Naive thymus-derived CD8-positive, alpha-beta T cell (primary cell): ENCODE measurements around the gene RCAN1. TPM values are rescaled to one million over a fixed set of nuclear protein-coding genes. Genes with fewer than 3 reads are reported as not detected.

ENCODE experiments used
- ATAC-seq, 2 donors: fragments of 150-1000 bp; cut with Tn5 transposase in 1 of 2; sonication (Bioruptor Pico), chemical (Tn5 transposase) in 1 of 2; 1 replicate in 1 of 2; 2 replicates in 1 of 2; pipeline ENCODE4 v1.10.0; 2021; ENCODE audit warnings: mild to moderate bottlenecking in 2 of 2, moderate library complexity in 2 of 2
- POLR2A ChIA-PET: fragments of 350-600 bp; sonication (Branson Sonifier 250); formaldehyde crosslinking; loops from one replicate; lab custom pipeline; 2021; ENCODE audit warnings: antibody characterized with exemption; lab: Charles Lee
- DNase-seq, 10 donors: peaks; one replicate each; pipeline versions ENCODE4 v3.0.0 to v3.0.0-alpha.2; 2020 to 2022
- H3K27ac Mint-ChIP-seq, 10 donors: one replicate each; pipeline ENCODE4 v1.8.0; 2020 to 2022; ENCODE audit warnings: mild to moderate bottlenecking in 10 of 10, mixed read lengths in 10 of 10, moderate library complexity in 4 of 10, inconsistent platforms in 1 of 10
- H3K27me3 Mint-ChIP-seq, 5 donors: one replicate each; pipeline ENCODE4 v1.8.0; 2021 to 2022; ENCODE audit warnings: mixed read lengths in 5 of 5
- H3K36me3 Mint-ChIP-seq, 3 donors: one replicate each; pipeline ENCODE4 v1.8.0; 2020 to 2022; ENCODE audit warnings: mixed read lengths in 3 of 3, mild to moderate bottlenecking in 2 of 3, inconsistent platforms in 1 of 3
- H3K4me1 Mint-ChIP-seq, 4 donors: one replicate each; pipeline ENCODE4 v1.8.0; 2021 to 2022; ENCODE audit warnings: mixed read lengths in 4 of 4
- H3K4me3 Mint-ChIP-seq, 10 donors: one replicate each; pipeline ENCODE4 v1.8.0; 2020 to 2022; ENCODE audit warnings: mild to moderate bottlenecking in 10 of 10, mixed read lengths in 10 of 10, moderate library complexity in 6 of 10, inconsistent platforms in 1 of 10
- H3K9me3 Mint-ChIP-seq, 9 donors: one replicate each; pipeline ENCODE4 v1.8.0; 2020 to 2022; ENCODE audit warnings: mixed read lengths in 9 of 9, mild to moderate bottlenecking in 3 of 9, inconsistent platforms in 1 of 9, moderate library complexity in 1 of 9
- polyA plus RNA-seq, 3 donors: library from polyadenylated mRNA; unstranded; fragments of 300-500 nt; fragmentation: Illumina TruSeq; gene quantifications; one replicate each; pipeline ENCODE4 v1.2.3, GENCODE V29; 2021
- total RNA-seq, 8 experiments: library from RNA in 2 of 8; stranded (reverse) in 2 of 8; gene quantifications; one replicate each; pipeline ENCODE4 v1.2.3 and lab custom pipeline; 2021 to 2026

Gene RCAN1
- total and polyA plus RNA-seq, 5 experiments from 2014 or later: 6.8 to 15.9 (median 11.1) TPM

GRCh38 chr21:34554227-34554626 is 60.7 kb downstream of the RCAN1 start:
- POLR2A ChIA-PET: no interaction called here
- Mint-ChIP-seq H3K27ac (no peak overlapping the region), H3K4me3 (peak overlapping the region in 1 of 10 donors; percentile 24), H3K27me3 (no peaks in the 10 kb centered on the region), H3K36me3 (peaks cover 9 to 28% (median 13%) of the 10 kb centered on the region in 3 donors), H3K4me1 (peaks cover 0 to 2% (median 0%) of the 10 kb centered on the region in 4 donors), H3K9me3 (peaks cover 0 to 13% (median 8%) of the 10 kb centered on the region in 9 donors)
- no peak for ATAC-seq
- DNase-seq: no peak

- Mint-ChIP-seq H3K36me3 (peaks cover 9 to 28% (median 13%) of the 10 kb centered on the region in 3 donors), H3K27ac (no peak overlapping the region), H3K4me1 (peaks cover 0 to 2% (median 0%) of the 10 kb centered on the region in 4 donors), H3K9me3 (peaks cover 0 to 13% (median 8%) of the 10 kb centered on the region in 9 donors), H3K4me3 (no peak overlapping the region), H3K27me3 (no peaks in the 10 kb centered on the region)
- ATAC-seq: no peak
- no peak for DNase-seq
- POLR2A ChIA-PET: no interaction called here
Observed at GRCh38 chr21:34553151-34553952, 61.6 kb downstream of the RCAN1 start.

- peaks cover 0 to 2% (median 0%) of the 10 kb centered on the region in 4 donors for H3K4me1 Mint-ChIP-seq
- peaks cover 9 to 28% (median 13%) of the 10 kb centered on the region in 3 donors for H3K36me3 Mint-ChIP-seq
- POLR2A ChIA-PET: no interaction called here
- ATAC-seq (no peak), DNase-seq (no peak)
- no peak overlapping the region for H3K27ac Mint-ChIP-seq
- no peak overlapping the region for H3K4me3 Mint-ChIP-seq
- H3K9me3 Mint-ChIP-seq: peaks cover 0 to 13% (median 8%) of the 10 kb centered on the region in 9 donors
- no peaks in the 10 kb centered on the region for H3K27me3 Mint-ChIP-seq
Observed at GRCh38 chr21:34552360-34553098, 62.4 kb downstream of the RCAN1 start.

GRCh38 chr21:34550182-34550799 is 64.6 kb downstream of the RCAN1 start:
- POLR2A ChIA-PET: no interaction called here
- Mint-ChIP-seq H3K4me3 (no peak overlapping the region), H3K27me3 (no peaks in the 10 kb centered on the region), H3K9me3 (peaks cover 0 to 13% (median 8%) of the 10 kb centered on the region in 9 donors), H3K4me1 (peaks cover 0 to 12% (median 0%) of the 10 kb centered on the region in 4 donors), H3K27ac (no peak overlapping the region), H3K36me3 (peaks cover 9 to 28% (median 13%) of the 10 kb centered on the region in 3 donors)
- no peak for DNase-seq
- ATAC-seq: no peak

- H3K4me3 Mint-ChIP-seq: no peak overlapping the region
- H3K9me3 Mint-ChIP-seq: peaks cover 0 to 9% (median 0%) of the 10 kb centered on the region in 9 donors
- H3K27me3 Mint-ChIP-seq: no peaks in the 10 kb centered on the region
- DNase-seq (no peak), ATAC-seq (no peak)
- POLR2A ChIA-PET: no interaction called here
- H3K27ac Mint-ChIP-seq: no peak overlapping the region
- peaks cover 0 to 17% (median 4%) of the 10 kb centered on the region in 3 donors for H3K36me3 Mint-ChIP-seq
- H3K4me1 Mint-ChIP-seq: peaks cover 0 to 22% (median 0%) of the 10 kb centered on the region in 4 donors
Observed at GRCh38 chr21:34548781-34549376, 66.0 kb downstream of the RCAN1 start.

- POLR2A ChIA-PET: no interaction called here
- H3K27ac Mint-ChIP-seq: no peak overlapping the region
- ATAC-seq (no peak), DNase-seq (no peak)
- H3K9me3 Mint-ChIP-seq: peaks cover 0 to 7% (median 3%) of the 10 kb centered on the region in 9 donors
- peaks cover 0 to 20% (median 0%) of the 10 kb centered on the region in 4 donors for H3K4me1 Mint-ChIP-seq
- peaks cover under 1 to 18% (median 13%) of the 10 kb centered on the region in 3 donors for H3K36me3 Mint-ChIP-seq
- no peak overlapping the region for H3K4me3 Mint-ChIP-seq
- peaks cover 0 to 2% (median 0%) of the 10 kb centered on the region in 5 donors for H3K27me3 Mint-ChIP-seq
Observed at GRCh38 chr21:34546542-34546941, 68.4 kb downstream of the RCAN1 start.

- ATAC-seq (no peak), DNase-seq (no peak)
- no peak overlapping the region for H3K4me3 Mint-ChIP-seq
- peaks cover 0 to 13% (median 9%) of the 10 kb centered on the region in 3 donors for H3K36me3 Mint-ChIP-seq
- peaks cover 0 to 2% (median 0%) of the 10 kb centered on the region in 5 donors for H3K27me3 Mint-ChIP-seq
- peaks cover 0 to 5% (median 0%) of the 10 kb centered on the region in 9 donors for H3K9me3 Mint-ChIP-seq
- peaks cover 0 to 20% (median 0%) of the 10 kb centered on the region in 4 donors for H3K4me1 Mint-ChIP-seq
- POLR2A ChIA-PET: no interaction called here
- H3K27ac Mint-ChIP-seq: peak overlapping the region in 1 of 10 donors; percentile 29
Observed at GRCh38 chr21:34545079-34545884, 69.6 kb downstream of the RCAN1 start.

- Mint-ChIP-seq H3K27ac (no peak overlapping the region), H3K9me3 (peaks cover 0 to 5% (median 0%) of the 10 kb centered on the region in 9 donors), H3K4me1 (peaks cover 0 to 20% (median 0%) of the 10 kb centered on the region in 4 donors), H3K4me3 (no peak overlapping the region), H3K36me3 (peaks cover 0 to 13% (median 6%) of the 10 kb centered on the region in 3 donors), H3K27me3 (peaks cover 0 to 2% (median 0%) of the 10 kb centered on the region in 5 donors)
- ATAC-seq (no peak), DNase-seq (peak in 5 of 10 donors; percentile 13 to 31 (median 27))
- POLR2A ChIA-PET: no interaction called here
Observed at GRCh38 chr21:34544032-34544496, 70.8 kb downstream of the RCAN1 start.

GRCh38 chr21:34543017-34543416 is 71.9 kb downstream of the RCAN1 start:
- DNase-seq (no peak), ATAC-seq (no peak)
- Mint-ChIP-seq H3K27ac (no peak overlapping the region), H3K9me3 (peaks cover 0 to 5% (median 0%) of the 10 kb centered on the region in 9 donors), H3K36me3 (peaks cover 0 to 13% (median 6%) of the 10 kb centered on the region in 3 donors), H3K27me3 (peaks cover 0 to 2% (median 0%) of the 10 kb centered on the region in 5 donors), H3K4me3 (no peak overlapping the region), H3K4me1 (peaks cover 0 to 20% (median 0%) of the 10 kb centered on the region in 4 donors)
- POLR2A ChIA-PET: no interaction called here

- Mint-ChIP-seq H3K27ac (no peak overlapping the region), H3K9me3 (peaks cover 0 to 5% (median 0%) of the 10 kb centered on the region in 9 donors), H3K4me3 (no peak overlapping the region), H3K36me3 (peaks cover 0 to 13% (median 11%) of the 10 kb centered on the region in 3 donors), H3K4me1 (peaks cover 0 to 9% (median 1%) of the 10 kb centered on the region in 4 donors), H3K27me3 (peaks cover 0 to 2% (median 0%) of the 10 kb centered on the region in 5 donors)
- POLR2A ChIA-PET: no interaction called here
- DNase-seq (no peak), ATAC-seq (no peak)
Observed at GRCh38 chr21:34540206-34540605, 74.7 kb downstream of the RCAN1 start.

- Mint-ChIP-seq H3K4me1 (peaks cover 0 to 12% (median 3%) of the 10 kb centered on the region in 4 donors), H3K36me3 (peaks cover 0 to 11% (median 8%) of the 10 kb centered on the region in 3 donors), H3K9me3 (peaks cover 0 to 3% (median 0%) of the 10 kb centered on the region in 9 donors), H3K27me3 (no peaks in the 10 kb centered on the region), H3K27ac (no peak overlapping the region), H3K4me3 (no peak overlapping the region)
- DNase-seq: no peak
- ATAC-seq: no peak
- POLR2A ChIA-PET: no interaction called here
Observed at GRCh38 chr21:34537838-34538237, 77.1 kb downstream of the RCAN1 start.
